HCT116 (cell line): ENCODE data around the gene PLCB2.

Experiments used
- ATF3 ChIP-seq: IDR thresholded peaks from 2 replicates; pipeline ENCODE4 v1.6.1; 2012
- CEBPB ChIP-seq: IDR thresholded peaks from 2 replicates; pipeline ENCODE4 v1.6.1; 2012; ENCODE audit warnings: low read depth
- CTCF ChIP-seq, 3 experiments: fragments of 200-600 bp in 1 of 3; sonication (generic) in 1 of 3; IDR thresholded peaks in 2 of 3; conservative IDR thresholded peaks in 1 of 3; 2 replicates each; pipeline ENCODE4 v1.5.1; 2012 to 2017; ENCODE audit warnings: low read depth in 2 of 3, low read length in 2 of 3, antibody characterized with exemption in 1 of 3, borderline replicate concordance in 1 of 3, control low read depth in 1 of 3, mild to moderate bottlenecking in 1 of 3, mixed read lengths in 1 of 3, mixed run types in 1 of 3, moderate library complexity in 1 of 3; ENCODE audit not compliant: insufficient read depth in 1 of 3
- EZH2 ChIP-seq: fragments of 200-600 bp; sonication (generic); IDR thresholded peaks from 2 replicates; pipeline ENCODE4 v1.6.1; 2017; ENCODE audit warnings: antibody characterized with exemption, mixed run types
- EZH2phosphoT487 ChIP-seq: fragments of 200-600 bp; IDR thresholded peaks from 2 replicates; pipeline ENCODE4 v1.6.1; 2018; ENCODE audit warnings: antibody characterized with exemption, borderline replicate concordance
- JUND ChIP-seq: IDR thresholded peaks from 2 replicates; pipeline ENCODE4 v1.6.1; 2012
- MAX ChIP-seq: IDR thresholded peaks from 2 replicates; pipeline ENCODE4 v1.6.1; 2012
- POLR2A ChIP-seq: IDR thresholded peaks from 2 replicates; pipeline ENCODE4 v1.7.0; 2011; ENCODE audit warnings: borderline replicate concordance; ENCODE audit not compliant: insufficient read depth, insufficient read length; ENCODE audit errors: extremely low read depth
- POLR2AphosphoS5 ChIP-seq: IDR thresholded peaks from 2 replicates; pipeline ENCODE4 v1.6.1; 2011; ENCODE audit warnings: mild to moderate bottlenecking, low read depth, low read length, moderate library complexity
- RAD21 ChIP-seq: IDR thresholded peaks from 2 replicates; pipeline ENCODE4 v1.6.1; 2012; ENCODE audit warnings: low read depth, mild to moderate bottlenecking
- REST ChIP-seq: IDR thresholded peaks from 2 replicates; pipeline ENCODE4 v1.6.1; 2012; ENCODE audit warnings: low read depth
- YY1 ChIP-seq: IDR thresholded peaks from 2 replicates; pipeline ENCODE4 v1.6.1; 2011; ENCODE audit warnings: low read length, low read depth, moderate library complexity, mild to moderate bottlenecking; ENCODE audit not compliant: insufficient replicate concordance; ENCODE audit errors: extremely low read depth
- ZNF274 ChIP-seq: fragments of 200-500 bp; sonication (Bioruptor generic); IDR thresholded peaks from 2 replicates; pipeline ENCODE4 v1.6.1; 2014; ENCODE audit warnings: mild to moderate bottlenecking, low read depth, low read length, inconsistent platforms

- TF ChIP-seq MAX, result no peak
- no peak for TF ChIP-seq REST
- no peak for TF ChIP-seq POLR2A
- no peak for TF ChIP-seq CTCF (IDR thresholded peaks at IDR 0.05 in 2 of 3, conservative IDR thresholded peaks at IDR 0.05 in 1 of 3; ENCODE audit: borderline replicate concordance in 1 of 3, insufficient read depth in 1 of 3, low read depth in 2 of 3, low read length in 2 of 3)
- TF ChIP-seq EZH2, result no peak
- no peak for TF ChIP-seq EZH2phosphoT487
- no peak for TF ChIP-seq POLR2AphosphoS5
- no peak for TF ChIP-seq ZNF274
- no peak for TF ChIP-seq YY1
- TF ChIP-seq CEBPB, result no peak
- TF ChIP-seq JUND, result no peak
- TF ChIP-seq ATF3, result no peak
- no peak for TF ChIP-seq RAD21
Observed at GRCh38 chr15:40273428-40273827, 34.3 kb downstream of the PLCB2 start.
